GM20431 (cell line): Measurements from ENCODE around the gene BAG5.
"Not testable (repeated sequence)": the region's sequence is repeated elsewhere in the genome, so short reads cannot be mapped to it uniquely, and the experiment has no call there.

Experiments used
- in situ Hi-C: fragments of 300-500 bp; cut with MseI, MboI; formaldehyde crosslinking; loops from one replicate; pipeline ENCODE4 v1.15.0; 2020; ENCODE audit warnings: low sequenced_read_pairs; ENCODE audit not compliant: unreplicated experiment

Gene BAG5

GRCh38 chr14:103562429-103563225 is at the start of gene BAG5, which contains the start of gene COA8:
Gene BAG5, minus strand, starts transcription at chr14:103562657. Its CDS starts 1,493 bp downstream, at chr14:103561164.
Gene COA8, plus strand, starts transcription at chr14:103562960. Its CDS starts 42 bp downstream, at chr14:103563002.
- in situ Hi-C loops = no loop called here

- in situ Hi-C loops = no loop called here
These were observed 48.8 kb upstream of the BAG5 start for GRCh38 chr14:103611215-103611614.

GRCh38 chr14:103609081-103609480 is 46.6 kb upstream of the BAG5 start:
- in situ Hi-C loops = not testable (repeated sequence)

GRCh38 chr14:103607822-103608221 is 45.4 kb upstream of the BAG5 start:
- in situ Hi-C loops = no loop called here

GRCh38 chr14:103606963-103607668 is 44.7 kb upstream of the BAG5 start:
- in situ Hi-C loops = no loop called here

GRCh38 chr14:103604620-103605019 is 42.2 kb upstream of the BAG5 start:
- in situ Hi-C loops = no loop called here

GRCh38 chr14:103600503-103600902 is 38.0 kb upstream of the BAG5 start:
- in situ Hi-C loops = no loop called here

- in situ Hi-C loops = no loop called here
These were observed 35.3 kb upstream of the BAG5 start for GRCh38 chr14:103597623-103598377.

- in situ Hi-C loops = no loop called here
These were observed 31.8 kb upstream of the BAG5 start for GRCh38 chr14:103594265-103594664.

GRCh38 chr14:103593577-103593976 is 31.1 kb upstream of the BAG5 start:
- in situ Hi-C loops = no loop called here

- in situ Hi-C loops = no loop called here
These were observed 22.0 kb upstream of the BAG5 start for GRCh38 chr14:103584326-103584915.

GRCh38 chr14:103581954-103582703 is 19.7 kb upstream of the BAG5 start:
- in situ Hi-C loops = no loop called here

- in situ Hi-C loops = no loop called here
These were observed 18.7 kb upstream of the BAG5 start for GRCh38 chr14:103581206-103581605.

GRCh38 chr14:103578401-103579075 is 16.1 kb upstream of the BAG5 start:
- in situ Hi-C loops = no loop called here

GRCh38 chr14:103576371-103577024 is 14.0 kb upstream of the BAG5 start:
- in situ Hi-C loops = no loop called here

GRCh38 chr14:103574707-103575285 is 12.3 kb upstream of the BAG5 start:
- in situ Hi-C loops = no loop called here

GRCh38 chr14:103574104-103574503 is 11.6 kb upstream of the BAG5 start:
- in situ Hi-C loops = no loop called here

- in situ Hi-C loops = no loop called here
These were observed 7.0 kb upstream of the BAG5 start for GRCh38 chr14:103569408-103569807.
